HG03135 (cell line): ENCODE measurements around the gene PSMB2.
A peak's percentile ranks its signal among the peaks of the same experiment; 100 is the strongest.
"Not testable (repeated sequence)": the region's sequence is repeated elsewhere in the genome, so short reads cannot be mapped to it uniquely, and the experiment has no call there.

ENCODE experiments used
- ATAC-seq: cut with Tn5 transposase; IDR thresholded peaks from one replicate; pipeline ENCODE4 v1.9.1; 2021; ENCODE audit warnings: mild to moderate bottlenecking, moderate library complexity; ENCODE audit not compliant: unreplicated experiment

The PSMB2 gene

GRCh38 chr1:35641233-35641866, at the start of gene PSMB2:
PSMB2 (minus strand) TSS chr1:35641526; CDS start chr1:35641432, 94 bp downstream.
- ATAC-seq: peak; percentile 88

- no peak for ATAC-seq
Observed at GRCh38 chr1:35691080-35691479, 49.8 kb upstream of the PSMB2 start.

GRCh38 chr1:35690103-35690502, 48.8 kb upstream of the PSMB2 start:
- not testable (repeated sequence) for ATAC-seq

- ATAC-seq: no peak
Observed at GRCh38 chr1:35688161-35688560, 46.8 kb upstream of the PSMB2 start.

GRCh38 chr1:35683012-35683411, 41.7 kb upstream of the PSMB2 start:
- ATAC-seq: no peak

GRCh38 chr1:35680271-35680670, 38.9 kb upstream of the PSMB2 start:
- no peak for ATAC-seq

- ATAC-seq: no peak
Observed at GRCh38 chr1:35675773-35676172, 34.4 kb upstream of the PSMB2 start.

GRCh38 chr1:35674111-35674510, 32.8 kb upstream of the PSMB2 start:
- no peak for ATAC-seq

- ATAC-seq: no peak
Observed at GRCh38 chr1:35672116-35672515, 30.8 kb upstream of the PSMB2 start.

GRCh38 chr1:35668506-35668905, 27.2 kb upstream of the PSMB2 start:
- no peak for ATAC-seq

GRCh38 chr1:35666916-35667315, 25.6 kb upstream of the PSMB2 start:
- no peak for ATAC-seq

GRCh38 chr1:35666216-35666615, 24.9 kb upstream of the PSMB2 start:
- no peak for ATAC-seq

- ATAC-seq: no peak
Observed at GRCh38 chr1:35663434-35663833, 22.1 kb upstream of the PSMB2 start.

- ATAC-seq: no peak
Observed at GRCh38 chr1:35661474-35661795, 20.1 kb upstream of the PSMB2 start.

- ATAC-seq: no peak
Observed at GRCh38 chr1:35660581-35661473, 19.5 kb upstream of the PSMB2 start.

GRCh38 chr1:35659589-35659988, 18.3 kb upstream of the PSMB2 start:
- no peak for ATAC-seq

- ATAC-seq: no peak
Observed at GRCh38 chr1:35657851-35658250, 16.5 kb upstream of the PSMB2 start.

GRCh38 chr1:35656863-35657232, 15.5 kb upstream of the PSMB2 start:
- ATAC-seq: no peak

- ATAC-seq: no peak
Observed at GRCh38 chr1:35656148-35656862, 15.0 kb upstream of the PSMB2 start.

GRCh38 chr1:35655196-35655595, 13.9 kb upstream of the PSMB2 start:
- ATAC-seq: no peak

GRCh38 chr1:35650416-35650815, 9.1 kb upstream of the PSMB2 start:
- ATAC-seq: no peak

- no peak for ATAC-seq
Observed at GRCh38 chr1:35646043-35646442, 4.7 kb upstream of the PSMB2 start.
